ENCODE results near the gene SRGAP2B.
"Not testable (repeated sequence)": the region's sequence is repeated elsewhere in the genome, so short reads cannot be mapped to it uniquely, and the experiment has no call there.

GRCh38 chr1:145025286-145025685 lies 69.8 kb downstream of the SRGAP2B start:
- not testable (repeated sequence) for TF ChIP-seq CTCF (IDR thresholded peaks at IDR 0.05; ENCODE audit: low read depth, low read length, poor library complexity, severe bottlenecking); EZH2phosphoT487 (IDR thresholded peaks at IDR 0.05; ENCODE audit: borderline replicate concordance, low read length)

Measured in DOHH2 (cell line).